Brain pericyte (primary cell): ENCODE data around the gene LRRK1.

Source experiments
- DNase-seq: peaks from one replicate; pipeline ENCODE4 v3.0.0-alpha.2; 2012; ENCODE audit warnings: low read depth, low spot score

Gene LRRK1

GRCh38 chr15:101043911-101044624 lies 124.9 kb downstream of the LRRK1 start:
- DNase-seq: no peak

GRCh38 chr15:101044625-101045235 lies 125.6 kb downstream of the LRRK1 start:
- no peak for DNase-seq

GRCh38 chr15:101045236-101045646 lies 126.1 kb downstream of the LRRK1 start:
- peak; percentile 78 for DNase-seq

GRCh38 chr15:101045835-101046691 lies 126.9 kb downstream of the LRRK1 start:
- DNase-seq: no peak

GRCh38 chr15:101046826-101047225 lies 127.7 kb downstream of the LRRK1 start:
- DNase-seq: no peak

GRCh38 chr15:101047301-101047781 lies 128.2 kb downstream of the LRRK1 start:
- peak; percentile 37 for DNase-seq

GRCh38 chr15:101048176-101048575 lies 129.0 kb downstream of the LRRK1 start:
- DNase-seq: no peak

GRCh38 chr15:101048581-101049030 lies 129.4 kb downstream of the LRRK1 start:
- DNase-seq: no peak

GRCh38 chr15:101049282-101049681 lies 130.1 kb downstream of the LRRK1 start:
- DNase-seq: no peak

GRCh38 chr15:101049856-101050622 lies 130.9 kb downstream of the LRRK1 start:
- DNase-seq: no peak

- no peak for DNase-seq
Observed at GRCh38 chr15:101050623-101051290, 131.6 kb downstream of the LRRK1 start.

GRCh38 chr15:101051291-101052030 lies 132.3 kb downstream of the LRRK1 start:
- no peak for DNase-seq

GRCh38 chr15:101052031-101052620 lies 133.0 kb downstream of the LRRK1 start:
- DNase-seq: no peak

GRCh38 chr15:101052681-101053121 lies 133.5 kb downstream of the LRRK1 start:
- no peak for DNase-seq

- no peak for DNase-seq
Observed at GRCh38 chr15:101053261-101053660, 134.1 kb downstream of the LRRK1 start.

GRCh38 chr15:101054116-101054515 lies 135.0 kb downstream of the LRRK1 start:
- DNase-seq: no peak

- no peak for DNase-seq
Observed at GRCh38 chr15:101054991-101055390, 135.8 kb downstream of the LRRK1 start.

- no peak for DNase-seq
Observed at GRCh38 chr15:101055411-101055810, 136.3 kb downstream of the LRRK1 start.
